Left renal cortex interstitium (tissue), 4 donors: Measurements from ENCODE around the gene NRL. TPM values are rescaled to one million over a fixed set of nuclear protein-coding genes. Genes with fewer than 3 reads are reported as not detected.

Source experiments
- DNase-seq, 4 donors: peaks; one replicate each; pipeline ENCODE4 v3.0.0-alpha.2; 2013; ENCODE audit warnings: low read depth in 4 of 4, low spot score in 2 of 4, missing footprints in 1 of 4
- polyA plus RNA-seq, 4 donors: library from polyadenylated mRNA; unstranded; fragments of 120-200 nt; gene quantifications; one replicate each; pipeline ENCODE4 v1.2.1, GENCODE V29; 2013; ENCODE audit not compliant: insufficient read length in 4 of 4

Gene NRL
- polyA plus RNA-seq, 4 donors: 2.2 to 5.2 (median 3.0) TPM

GRCh38 chr14:24069411-24069735, 45.4 kb downstream of the NRL start:
- DNase-seq: no peak

GRCh38 chr14:24068711-24069410, 45.9 kb downstream of the NRL start:
- DNase-seq: no peak

GRCh38 chr14:24067133-24068082, 47.3 kb downstream of the NRL start:
- no peak for DNase-seq

GRCh38 chr14:24066496-24067132, 48.1 kb downstream of the NRL start:
- DNase-seq: no peak

- DNase-seq: no peak
Observed at GRCh38 chr14:24065408-24065807, 49.3 kb downstream of the NRL start.

- DNase-seq: no peak
Observed at GRCh38 chr14:24064856-24065255, 49.9 kb downstream of the NRL start.

- DNase-seq: no peak
Observed at GRCh38 chr14:24064091-24064795, 50.5 kb downstream of the NRL start.

GRCh38 chr14:24063263-24063836, 51.4 kb downstream of the NRL start:
- DNase-seq: no peak

- no peak for DNase-seq
Observed at GRCh38 chr14:24062216-24062980, 52.4 kb downstream of the NRL start.

- DNase-seq: no peak
Observed at GRCh38 chr14:24060984-24061913, 53.5 kb downstream of the NRL start.

- no peak for DNase-seq
Observed at GRCh38 chr14:24060443-24060842, 54.3 kb downstream of the NRL start.

GRCh38 chr14:24059841-24060388, 54.8 kb downstream of the NRL start:
- DNase-seq: no peak

GRCh38 chr14:24058951-24059475, 55.7 kb downstream of the NRL start:
- DNase-seq: no peak

GRCh38 chr14:24058260-24058950, 56.3 kb downstream of the NRL start:
- DNase-seq: peak in 2 of 4 donors; percentile 72 to 83

- no peak for DNase-seq
Observed at GRCh38 chr14:24057867-24058259, 56.9 kb downstream of the NRL start.

GRCh38 chr14:24057271-24057670, 57.5 kb downstream of the NRL start:
- no peak for DNase-seq

GRCh38 chr14:24056800-24057184, 58.0 kb downstream of the NRL start:
- DNase-seq: no peak
